Activated T-cell treated with anti-CD3 and anti-CD28 coated beads, Interleukin-2, amount 50 U/mL, for 1 hour (primary cell): ENCODE results near the gene CACNA2D3.
"Not testable (repeated sequence)": the region's sequence is repeated elsewhere in the genome, so short reads cannot be mapped to it uniquely, and the experiment has no call there.

Source experiments
- DNase-seq: peaks from one replicate; pipeline ENCODE4 v3.0.0-alpha.2; 2020

Gene CACNA2D3

DNA sequence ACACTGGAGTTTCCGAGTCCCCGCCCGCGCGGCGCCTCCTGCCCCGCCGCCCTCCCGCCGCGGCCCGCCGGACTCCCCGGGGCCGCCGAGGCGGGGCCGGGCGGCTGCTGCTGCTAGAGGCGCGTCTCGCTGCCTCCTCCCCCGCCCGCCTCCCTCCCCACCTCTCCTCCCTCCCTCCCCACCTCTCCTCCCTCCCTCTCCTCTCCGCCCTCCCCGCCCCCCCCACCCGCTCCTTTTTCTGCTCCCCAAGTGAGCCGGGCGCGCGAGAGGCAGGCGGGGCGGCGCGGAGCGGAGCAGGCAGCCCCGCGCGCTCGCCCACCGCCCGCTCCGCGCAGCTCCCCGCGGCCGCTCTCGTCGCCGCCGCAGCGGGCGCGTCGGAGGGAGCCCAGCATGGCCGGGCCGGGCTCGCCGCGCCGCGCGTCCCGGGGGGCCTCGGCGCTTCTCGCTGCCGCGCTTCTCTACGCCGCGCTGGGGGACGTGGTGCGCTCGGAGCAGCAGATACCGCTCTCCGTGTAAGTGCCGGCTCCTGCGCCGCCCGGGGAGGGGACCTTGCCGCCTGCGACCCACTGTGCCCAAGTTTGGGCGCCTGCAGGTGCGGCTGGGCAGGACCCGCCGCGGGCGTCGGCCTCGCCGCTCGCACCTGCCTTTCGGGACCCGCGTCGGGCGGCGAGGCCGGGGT lies at the start of gene CACNA2D3:
CACNA2D3 (plus strand) TSS at position 229 of the 679 bp plus-strand sequence.
- no peak for DNase-seq

DNA sequence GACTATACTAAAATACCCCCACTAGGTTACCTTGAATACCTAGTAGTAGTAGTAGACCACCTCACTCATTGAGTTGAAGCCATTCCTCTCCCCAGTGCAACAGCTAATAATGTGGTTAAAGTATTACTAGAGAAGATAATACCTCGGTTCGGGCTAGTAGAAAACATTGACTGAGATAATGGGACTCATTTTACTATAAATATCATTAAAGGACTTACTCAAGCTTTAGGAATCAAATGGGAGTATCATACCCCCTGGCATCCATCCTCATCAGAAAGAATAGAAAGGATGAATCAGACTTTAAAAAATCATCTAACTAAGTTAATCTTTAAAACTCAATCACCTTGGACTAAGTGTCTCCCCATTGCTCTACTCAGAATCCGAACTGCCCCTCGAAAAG lies 49.0 kb upstream of the CACNA2D3 start:
- no peak for DNase-seq

DNA sequence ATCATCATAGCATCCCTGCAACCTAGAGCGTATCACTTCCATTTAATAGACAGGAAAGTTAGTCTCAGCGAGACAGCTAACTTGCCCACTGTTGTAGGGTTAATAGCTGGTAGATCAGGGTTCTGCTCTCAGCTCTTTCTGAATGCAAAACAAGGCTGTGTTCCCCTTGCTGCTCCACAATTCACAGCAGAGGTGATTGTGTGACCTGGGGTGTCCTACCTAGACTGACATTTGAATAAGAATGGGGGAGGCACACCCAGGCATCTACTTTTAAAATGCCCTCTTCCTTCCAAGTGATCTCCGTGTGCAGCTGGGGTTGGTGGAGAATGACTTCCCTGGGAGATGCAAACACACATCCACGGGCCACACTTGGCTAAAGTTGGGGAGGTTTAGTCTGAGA lies 43.0 kb upstream of the CACNA2D3 start:
- DNase-seq: no peak

DNA sequence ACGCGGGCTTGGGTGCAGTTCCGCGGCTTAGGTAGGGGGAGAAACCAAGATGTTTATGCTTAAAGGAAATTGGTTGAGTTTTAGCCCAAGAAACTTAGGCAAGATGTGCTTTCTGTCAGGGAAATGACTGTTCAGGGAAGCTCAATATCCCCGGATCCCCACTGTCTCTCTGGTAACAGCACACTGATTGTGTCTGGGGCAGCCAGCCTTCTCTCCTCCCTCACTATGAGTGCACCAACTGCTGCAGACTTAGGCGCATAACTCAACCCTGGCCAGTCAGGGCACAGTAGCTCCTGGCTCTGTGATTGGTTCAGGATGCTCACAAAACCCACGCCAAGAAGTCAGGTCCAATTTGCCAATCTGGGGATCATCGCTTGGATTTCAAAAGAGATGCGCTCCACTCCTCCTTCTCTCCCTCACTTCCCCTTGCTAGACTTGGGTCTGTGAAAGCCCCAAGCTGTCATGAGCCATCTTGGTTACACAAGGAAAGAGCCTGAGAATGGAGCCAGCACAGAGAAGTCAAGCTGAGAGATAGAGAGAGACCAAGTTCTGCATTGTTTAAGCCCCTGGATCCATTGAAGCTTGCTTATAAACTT lies 42.5 kb upstream of the CACNA2D3 start:
- DNase-seq: no peak

DNA sequence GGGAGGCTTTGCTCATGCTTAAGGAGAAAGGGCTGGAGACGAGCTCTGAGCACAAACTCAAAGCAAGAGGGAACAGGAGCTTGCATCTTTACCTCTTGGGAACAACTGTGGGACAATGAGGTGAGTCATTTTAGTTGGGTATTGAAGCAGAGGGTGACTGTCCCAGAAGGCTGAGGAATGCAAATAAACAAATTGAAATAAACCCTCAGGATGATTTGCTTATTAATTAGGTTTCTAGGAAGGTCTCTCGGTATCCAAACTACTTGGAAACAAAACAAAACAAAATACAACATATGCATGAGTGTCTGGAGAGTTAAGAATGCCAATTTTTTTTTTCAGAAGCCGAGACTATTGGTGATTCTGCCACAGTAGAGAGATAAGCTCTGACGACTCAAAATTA lies 38.4 kb upstream of the CACNA2D3 start:
- DNase-seq: no peak

DNA sequence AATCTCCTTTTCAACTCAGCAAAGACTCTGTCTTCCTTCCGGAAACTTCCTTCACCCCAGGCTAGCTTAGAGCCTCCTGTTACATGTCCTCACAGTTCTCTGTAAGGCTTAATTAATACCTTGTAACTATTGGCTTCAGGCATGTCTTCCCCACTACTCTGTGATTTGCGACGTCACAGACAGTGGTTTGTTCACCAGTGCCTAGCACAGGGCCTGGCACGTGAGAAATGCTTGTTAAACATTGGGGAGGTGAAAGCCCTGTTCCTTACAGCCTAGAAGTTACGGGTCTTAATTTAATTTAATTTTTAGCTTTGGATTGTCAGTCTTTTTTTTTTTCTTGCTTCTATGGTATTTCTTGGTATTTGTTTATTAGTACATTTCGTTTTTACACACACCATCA lies 36.4 kb upstream of the CACNA2D3 start:
- no peak for DNase-seq

DNA sequence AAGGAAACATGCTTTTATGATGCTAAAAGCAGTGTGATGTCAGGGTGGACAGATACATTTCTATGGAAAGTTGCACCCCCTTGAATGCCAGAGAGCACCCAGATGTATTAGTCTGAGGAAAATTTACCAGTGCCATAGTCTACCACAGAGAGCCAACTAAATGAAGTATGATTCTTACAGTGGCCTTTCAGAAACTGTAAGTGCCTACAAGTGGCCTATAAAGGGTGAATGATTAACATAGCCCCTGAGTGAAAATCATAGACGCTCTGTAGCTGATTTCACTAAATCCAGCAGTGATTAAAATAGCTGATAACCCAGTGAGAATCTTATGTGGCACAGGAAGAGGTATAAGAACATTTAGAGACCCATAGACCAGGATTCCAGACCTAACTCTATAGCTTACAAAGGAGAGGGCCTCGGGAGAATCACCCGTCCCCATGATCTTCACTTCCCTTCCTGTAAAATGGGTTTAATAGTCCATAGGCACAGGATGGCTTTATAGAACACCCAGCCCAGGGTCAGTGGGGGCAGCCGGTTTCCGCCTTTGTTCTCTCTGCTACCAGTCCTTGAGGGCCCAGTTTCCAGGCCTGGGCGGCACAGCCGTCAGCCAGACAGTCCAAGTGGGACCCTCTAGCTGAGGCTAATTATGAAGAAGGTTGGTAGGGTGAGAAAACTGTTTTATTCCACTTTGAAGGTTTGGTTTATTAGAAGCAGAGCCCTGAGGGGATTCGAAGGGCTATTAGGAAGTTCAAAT lies 35.5 kb upstream of the CACNA2D3 start:
- DNase-seq: no peak

DNA sequence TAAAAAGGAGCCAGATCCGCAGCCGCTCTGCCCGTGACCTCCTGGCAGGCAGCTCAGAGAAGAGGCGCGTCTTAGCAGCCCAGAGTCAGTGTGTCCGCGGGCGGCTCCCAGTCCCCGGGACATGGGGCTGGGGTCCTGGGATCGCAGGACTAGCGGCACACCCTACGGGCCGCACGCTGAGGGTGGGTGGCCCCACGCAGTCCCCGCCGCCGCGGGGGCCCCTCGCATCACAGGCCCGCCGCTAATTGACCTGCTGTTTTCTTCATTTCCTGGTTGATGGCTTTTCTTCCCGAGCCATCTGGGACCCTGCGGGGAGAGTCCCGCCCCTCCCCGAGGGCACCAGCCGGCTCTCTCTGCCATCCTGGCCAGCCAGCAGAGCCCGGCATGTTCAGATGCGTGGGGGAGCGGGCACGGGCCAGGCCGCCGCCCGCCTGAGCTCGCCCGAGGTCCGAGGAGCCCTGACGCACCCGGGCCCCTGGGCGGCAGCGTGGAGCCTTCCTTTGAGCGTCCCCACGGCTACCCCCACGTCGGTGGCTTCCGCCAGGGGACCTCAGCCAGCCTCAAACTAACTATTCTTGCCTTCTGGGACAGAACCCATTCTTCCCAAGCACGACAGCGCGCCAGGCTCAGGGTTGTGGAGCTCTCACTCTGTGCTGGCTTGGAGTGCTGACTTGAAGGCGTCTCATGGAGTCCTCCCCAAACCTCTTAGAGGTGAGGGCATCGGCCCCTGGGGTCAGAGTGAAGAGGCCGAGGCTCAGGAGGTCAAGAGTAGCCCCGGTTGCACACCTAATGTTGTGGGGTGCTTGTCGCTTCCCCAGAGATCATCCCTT lies 34.6 kb upstream of the CACNA2D3 start:
- DNase-seq: no peak

DNA sequence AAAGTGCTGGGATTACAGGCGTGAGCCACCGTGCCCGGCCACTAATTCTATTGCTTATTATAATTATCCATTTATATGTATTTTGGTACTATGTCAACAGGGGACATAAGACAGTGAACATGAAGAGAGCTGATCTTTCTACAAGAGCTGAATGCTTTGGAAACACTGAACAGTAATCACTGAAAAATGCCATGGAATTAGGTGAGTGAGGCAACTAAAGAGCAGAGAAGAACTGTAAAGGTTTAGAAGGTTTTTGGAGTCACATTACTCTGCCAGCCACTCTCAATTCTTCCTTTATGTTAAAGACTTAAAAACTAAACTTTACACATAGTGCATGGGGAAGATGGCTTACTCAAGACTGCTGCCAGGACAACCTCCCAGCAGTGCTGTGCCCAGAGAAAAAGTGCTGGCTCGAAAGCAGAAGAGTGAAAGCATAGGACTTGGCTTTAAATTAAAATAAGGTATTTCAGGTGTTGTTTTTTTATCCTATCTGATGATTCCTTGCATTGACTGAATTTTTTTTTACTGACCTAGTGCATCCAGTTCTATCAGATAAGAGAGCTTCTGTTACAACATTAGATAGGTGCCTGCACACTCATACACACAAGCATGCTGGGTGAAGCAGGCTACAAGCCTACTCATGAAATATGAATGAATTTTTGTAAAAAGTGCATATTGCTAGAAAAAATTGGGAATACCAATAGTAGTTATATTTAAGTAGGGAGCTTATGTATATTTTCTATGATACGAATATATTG lies 28.7 kb upstream of the CACNA2D3 start:
- no peak for DNase-seq

DNA sequence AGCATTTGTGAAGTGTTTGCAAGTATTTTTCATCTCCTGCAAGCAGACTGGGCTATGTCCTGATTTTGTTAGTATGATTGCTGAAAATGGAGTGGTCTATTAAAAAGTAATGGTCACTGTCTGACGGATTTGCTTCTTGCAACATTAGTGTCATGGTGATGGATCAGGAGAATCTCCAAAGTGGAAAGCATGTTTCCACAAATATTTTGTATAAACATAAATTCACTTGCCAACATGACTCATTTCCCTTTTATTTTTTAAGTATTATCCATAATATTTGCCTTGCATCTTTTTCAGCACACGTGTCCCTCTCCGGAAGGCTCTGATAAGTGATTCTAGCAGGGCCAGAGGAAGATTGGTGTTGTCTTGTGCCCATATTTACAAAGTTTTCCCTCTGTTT lies 27.4 kb upstream of the CACNA2D3 start:
- no peak for DNase-seq

DNA sequence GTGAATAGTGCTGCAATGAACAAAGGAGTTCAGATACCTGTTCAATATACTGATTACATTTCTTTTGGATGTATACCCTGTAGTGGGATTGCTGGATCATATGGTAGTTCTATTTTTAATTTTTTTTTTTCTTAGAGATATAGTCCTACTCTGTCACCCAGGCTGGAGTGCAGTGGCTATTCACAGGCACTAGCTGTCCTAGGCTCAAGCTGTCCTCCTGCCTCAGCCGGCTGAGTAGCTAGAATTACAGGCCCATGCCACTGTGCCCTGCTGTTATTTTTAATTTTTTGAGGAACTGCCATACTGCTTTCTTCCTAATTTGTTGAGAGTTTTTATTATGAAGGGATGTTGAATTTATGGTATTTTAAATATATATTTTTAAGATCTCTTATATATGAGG lies 23.0 kb upstream of the CACNA2D3 start:
- DNase-seq: no peak

DNA sequence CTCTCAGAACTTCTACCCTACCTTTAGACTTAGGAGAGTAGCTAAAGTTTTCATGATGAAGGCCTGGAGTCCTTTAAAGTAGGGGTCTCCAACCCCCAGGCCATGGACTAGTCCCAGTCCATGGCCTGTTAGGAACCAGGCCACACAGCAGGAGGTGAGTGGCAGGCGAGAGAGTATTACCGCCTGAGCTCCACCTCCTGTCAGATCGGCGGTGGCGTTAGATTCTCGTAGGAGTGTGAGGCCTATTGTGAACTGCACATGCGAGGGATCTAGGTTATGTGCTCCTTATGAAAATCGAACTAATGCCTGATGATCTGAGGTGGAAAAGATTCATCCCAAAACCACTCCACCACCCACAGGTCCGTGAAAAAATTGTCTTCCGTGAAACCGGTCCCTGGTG lies 18.3 kb upstream of the CACNA2D3 start:
- no peak for DNase-seq

DNA sequence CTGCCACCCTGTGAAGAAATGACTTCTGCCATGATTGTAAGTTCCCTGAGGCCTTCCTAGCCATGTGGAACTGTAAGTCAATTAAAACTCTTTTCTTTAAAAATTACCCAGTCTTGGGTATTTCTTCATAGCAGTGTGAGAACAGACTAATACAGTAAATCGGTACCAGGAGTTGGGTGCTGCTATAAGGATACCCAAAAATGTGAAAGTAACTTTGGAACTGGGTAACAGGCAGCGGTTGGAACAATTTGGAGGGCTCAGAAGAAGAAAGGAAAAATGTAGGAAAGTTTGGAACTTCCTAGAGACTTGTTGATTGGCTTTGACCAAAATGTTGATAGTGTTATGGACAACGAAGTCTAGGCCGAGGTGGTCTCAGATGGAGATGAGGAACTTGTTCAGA lies 6.2 kb upstream of the CACNA2D3 start:
- not testable (repeated sequence) for DNase-seq

DNA sequence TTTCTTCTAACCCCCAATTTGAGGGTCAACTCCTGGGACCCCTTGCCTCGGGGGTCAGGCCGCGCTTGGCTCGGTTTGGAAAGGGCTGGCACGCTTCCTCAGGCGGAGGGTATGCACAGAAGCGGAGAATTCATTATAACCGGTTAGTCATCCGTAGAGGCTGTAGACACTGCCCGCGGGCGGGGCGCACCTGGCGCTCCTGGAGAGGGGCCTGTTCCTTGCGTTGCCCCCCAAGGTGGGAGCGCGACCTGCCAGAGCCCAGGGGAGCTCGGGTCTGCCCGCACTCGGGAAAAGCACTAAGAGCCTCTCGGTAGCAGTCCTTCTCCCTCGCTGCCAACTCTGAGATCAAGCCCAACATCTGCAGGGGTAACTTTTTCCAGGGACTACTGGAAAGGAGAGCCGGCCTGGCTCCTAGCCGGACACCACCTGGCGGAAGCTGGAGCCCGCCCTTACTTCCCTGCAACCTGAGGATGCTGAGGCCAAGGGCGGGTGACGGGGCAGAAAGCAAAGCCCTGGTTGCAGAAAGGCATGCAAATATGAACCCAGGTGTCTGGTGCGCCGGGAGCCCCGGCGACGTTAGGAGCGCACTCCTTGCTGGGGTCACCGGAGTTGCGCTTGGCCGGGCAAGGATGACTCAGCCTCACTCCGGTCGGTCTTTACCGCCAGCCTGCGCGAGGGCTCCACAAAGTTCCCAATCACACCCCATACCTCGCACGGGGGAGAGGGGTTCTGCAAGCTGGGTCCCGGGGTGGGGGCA lies 1.5 kb upstream of the CACNA2D3 start:
- no peak for DNase-seq

DNA sequence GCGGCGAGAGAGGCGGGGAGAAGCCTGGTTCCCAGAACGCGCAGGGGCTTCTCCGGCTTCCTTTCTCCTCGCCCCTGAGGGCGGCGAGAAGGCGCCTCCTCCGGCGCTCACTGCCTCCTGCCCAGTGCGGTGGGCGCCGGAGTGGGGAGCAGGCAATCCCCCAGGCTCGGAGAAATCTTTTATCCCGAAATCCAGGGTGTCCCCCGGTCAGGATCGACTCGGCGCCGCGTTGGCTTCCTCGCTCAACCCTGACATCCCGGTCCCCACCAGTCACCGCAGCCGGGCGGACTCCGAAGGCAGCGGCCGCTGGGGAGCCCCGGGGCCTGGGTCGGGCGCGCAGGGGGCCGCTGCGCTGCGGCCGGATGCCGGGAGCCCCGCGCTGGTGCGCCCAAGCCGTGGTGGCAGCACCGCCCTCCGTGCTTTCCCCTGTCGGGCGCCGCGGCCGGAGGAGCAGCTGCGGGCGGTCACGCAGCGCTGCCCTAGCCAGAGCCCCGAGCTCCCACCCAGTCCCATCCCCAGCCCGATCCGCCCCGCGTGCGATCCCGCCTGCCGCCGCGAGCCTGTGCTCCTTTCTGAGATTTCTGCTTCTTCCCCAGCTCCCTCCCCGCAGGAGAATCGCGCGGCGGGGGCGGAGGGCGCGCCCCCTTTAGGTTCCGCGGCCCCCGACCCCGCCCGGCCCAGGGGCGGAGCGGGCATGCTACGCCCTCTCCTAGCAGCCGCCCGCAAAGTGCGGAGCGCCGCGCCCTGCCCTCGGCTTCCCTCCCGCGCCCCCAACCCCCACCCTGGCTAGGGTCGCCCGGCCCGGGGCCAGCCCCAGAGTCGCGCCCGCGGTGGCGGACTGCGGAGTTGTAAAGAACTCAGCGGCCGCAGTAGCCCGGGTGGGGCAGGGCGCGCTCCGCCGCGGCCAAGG lies 683 bp upstream of the CACNA2D3 start:
- DNase-seq: no peak

DNA sequence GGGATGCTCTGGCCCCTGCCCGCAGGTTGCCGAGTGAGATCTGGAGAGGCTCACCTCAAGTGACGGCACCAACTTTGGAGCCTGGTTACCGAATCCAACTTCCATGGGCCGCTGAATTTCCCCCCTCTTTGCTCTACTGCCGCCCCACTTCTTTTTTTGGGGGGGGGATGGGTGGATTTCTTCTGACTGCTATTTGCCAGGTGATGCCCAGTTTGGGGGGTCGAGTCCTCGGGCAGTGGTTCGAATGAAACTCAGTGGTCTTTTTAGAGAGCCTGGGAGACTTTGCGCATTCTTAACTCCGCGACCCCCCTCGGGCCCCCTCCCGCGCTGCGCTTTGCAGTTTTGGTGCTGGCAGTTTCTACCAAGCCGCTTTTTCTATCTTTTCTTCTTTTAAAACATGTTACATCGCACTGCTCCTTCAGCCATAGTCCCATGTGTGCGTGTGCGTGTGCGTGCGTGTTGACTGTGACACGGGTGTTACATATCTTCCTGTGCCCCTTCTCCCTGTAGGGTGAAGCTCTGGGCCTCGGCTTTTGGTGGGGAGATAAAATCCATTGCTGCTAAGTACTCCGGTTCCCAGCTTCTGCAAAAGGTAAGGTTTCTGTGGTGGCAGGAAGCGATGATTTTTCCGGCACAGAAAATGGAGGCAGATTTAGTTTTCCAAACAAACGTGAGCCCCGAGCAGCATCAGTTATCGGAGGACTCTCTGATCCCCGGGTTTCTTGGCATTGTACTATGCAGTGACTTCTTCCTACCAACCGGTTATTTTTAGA lies 837 bp downstream of the CACNA2D3 start:
- no peak for DNase-seq

DNA sequence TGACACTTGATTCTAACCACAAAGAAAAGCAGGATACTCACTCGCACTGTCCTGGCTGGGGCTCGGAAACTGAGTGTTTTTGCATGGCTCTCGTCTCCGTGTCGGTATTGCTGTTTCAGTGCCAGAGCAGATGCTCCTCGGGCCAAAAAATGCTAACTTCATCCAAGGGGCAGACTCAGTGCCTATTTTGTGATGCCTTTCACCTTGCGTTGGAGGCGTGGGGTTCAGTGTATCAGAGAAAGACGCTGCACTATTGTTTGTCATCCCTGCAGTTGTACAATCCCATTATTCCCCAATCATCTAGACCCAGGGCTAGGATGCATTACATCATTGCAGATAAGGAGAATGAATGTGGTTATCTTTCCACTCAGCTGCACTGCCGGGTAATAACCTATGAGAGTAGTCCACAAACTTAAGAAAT lies 1.4 kb downstream of the CACNA2D3 start:
- DNase-seq: no peak

DNA sequence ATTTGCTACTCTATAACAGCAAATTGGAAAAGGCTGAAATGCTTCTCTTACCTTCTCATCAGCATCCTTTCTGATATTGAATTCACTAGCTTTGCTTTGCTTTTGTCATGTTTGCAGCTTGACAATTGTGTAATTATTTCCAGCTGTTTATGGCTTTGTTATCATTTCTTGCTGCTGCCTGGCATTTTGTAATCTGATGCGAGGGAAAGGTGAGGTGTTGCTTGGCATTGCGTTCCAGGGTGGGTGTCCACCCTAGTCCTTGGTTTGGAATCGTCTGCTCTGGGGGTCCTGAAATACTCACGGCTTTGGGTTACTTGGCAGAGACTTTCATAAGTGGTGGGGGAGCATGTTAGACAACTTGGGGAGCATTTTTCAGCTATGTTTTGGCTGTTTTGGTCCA lies 2.9 kb downstream of the CACNA2D3 start:
- no peak for DNase-seq

DNA sequence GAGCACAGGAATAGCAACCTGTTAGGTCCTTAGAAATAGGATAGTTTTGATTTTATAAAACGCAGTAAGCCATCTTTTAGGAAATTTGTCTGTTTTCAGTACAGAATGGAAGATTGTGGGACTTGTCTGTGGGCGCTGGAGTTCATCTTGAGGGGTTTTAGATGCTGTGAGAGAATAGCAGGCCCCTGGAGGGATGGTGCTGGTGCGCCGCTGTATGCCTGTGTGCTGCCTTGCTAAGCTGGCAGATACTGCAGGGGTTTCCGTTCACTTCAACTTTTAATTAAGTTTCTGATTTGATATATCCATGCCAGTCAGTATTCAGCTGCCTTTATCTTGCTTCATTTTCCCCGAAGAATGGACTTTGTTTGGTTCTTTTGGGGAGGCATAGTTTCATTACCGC lies 4.2 kb downstream of the CACNA2D3 start:
- no peak for DNase-seq

DNA sequence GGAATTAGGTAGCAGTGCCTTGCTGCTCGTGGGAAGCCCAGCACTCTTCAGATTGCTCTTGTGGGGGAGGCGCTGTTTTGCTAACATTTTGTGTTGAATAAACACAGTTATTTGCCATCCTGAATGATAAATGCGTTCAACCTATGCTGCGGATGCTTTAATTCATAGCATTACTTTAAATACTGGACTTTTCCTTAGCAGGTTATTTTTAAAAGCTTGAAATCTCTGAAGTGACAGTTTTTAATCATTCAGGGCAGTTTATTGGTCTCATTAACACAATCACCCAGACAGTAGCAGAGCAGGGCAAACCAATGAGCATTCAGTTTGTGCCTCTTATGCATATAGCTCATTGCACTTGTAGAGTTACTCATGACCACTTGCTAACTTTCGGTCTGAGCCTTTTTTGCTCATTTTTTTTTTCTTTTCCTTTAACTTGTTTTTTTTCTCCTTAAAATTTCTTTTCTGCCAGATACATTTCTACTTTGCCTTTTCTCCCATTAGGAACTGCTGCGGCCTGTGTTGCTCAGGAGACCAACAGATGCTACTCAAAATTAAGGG lies 5.2 kb downstream of the CACNA2D3 start:
- DNase-seq: no peak
